HS-27A (cell line): Measurements from ENCODE around the gene ESYT2.
"Not testable (repeated sequence)": the region's sequence is repeated elsewhere in the genome, so short reads cannot be mapped to it uniquely, and the experiment has no call there.

Experiments
- DNase-seq: peaks from one replicate; pipeline ENCODE4 v3.0.0-alpha.2; 2012; ENCODE audit warnings: low read depth, missing footprints

ESYT2 gene

GRCh38 chr7:158856883-158857668, 27.8 kb upstream of the ESYT2 start:
- no peak for DNase-seq

- DNase-seq: no peak
These were observed 25.4 kb upstream of the ESYT2 start for GRCh38 chr7:158854681-158855081.

- no peak for DNase-seq
These were observed 21.3 kb upstream of the ESYT2 start for GRCh38 chr7:158850545-158851102.

- no peak for DNase-seq
These were observed 20.6 kb upstream of the ESYT2 start for GRCh38 chr7:158849768-158850544.

GRCh38 chr7:158849442-158849767, 20.1 kb upstream of the ESYT2 start:
- no peak for DNase-seq

GRCh38 chr7:158847451-158847866, 18.1 kb upstream of the ESYT2 start:
- DNase-seq: no peak

GRCh38 chr7:158846304-158846703, 17.0 kb upstream of the ESYT2 start:
- DNase-seq: no peak

GRCh38 chr7:158843771-158844170, 14.5 kb upstream of the ESYT2 start:
- DNase-seq: no peak

- DNase-seq: no peak
These were observed 13.2 kb upstream of the ESYT2 start for GRCh38 chr7:158842486-158842885.

GRCh38 chr7:158840604-158841003, 11.3 kb upstream of the ESYT2 start:
- no peak for DNase-seq

- not testable (repeated sequence) for DNase-seq
These were observed 9.9 kb upstream of the ESYT2 start for GRCh38 chr7:158839177-158839576.

GRCh38 chr7:158837790-158838637, 8.7 kb upstream of the ESYT2 start:
- DNase-seq: no peak

- no peak for DNase-seq
These were observed 7.4 kb upstream of the ESYT2 start for GRCh38 chr7:158836692-158837091.

- no peak for DNase-seq
These were observed 5.8 kb upstream of the ESYT2 start for GRCh38 chr7:158834878-158835784.

- no peak for DNase-seq
These were observed 3.7 kb upstream of the ESYT2 start for GRCh38 chr7:158832994-158833393.

GRCh38 chr7:158831738-158832091, 2.4 kb upstream of the ESYT2 start:
- no peak for DNase-seq

GRCh38 chr7:158830211-158830723, 958 bp upstream of the ESYT2 start:
- DNase-seq: no peak

GRCh38 chr7:158829021-158829341, 328 bp downstream of the ESYT2 start:
- DNase-seq: no peak

- DNase-seq: no peak
These were observed 932 bp downstream of the ESYT2 start for GRCh38 chr7:158828133-158829020.
